Measurements from ENCODE around the gene UCN2.

The UCN2 gene

GRCh38 chr3:48519277-48519643 lies 44.3 kb downstream of the UCN2 start:
- Mint-ChIP-seq H3K4me1 (ENCODE audit: low read depth) (peaks cover 52% of the 10 kb centered on the region), H3K27me3 (ENCODE audit: low read depth) (no peaks in the 10 kb centered on the region), H3K27ac (peak overlapping the region; percentile 52), H3K4me3 (no peak overlapping the region), H3K9me3 (no peaks in the 10 kb centered on the region), H3K36me3 (ENCODE audit: low read depth) (peaks cover 8% of the 10 kb centered on the region)

GRCh38 chr3:48518638-48519276 lies 44.8 kb downstream of the UCN2 start:
- peak overlapping the region; percentile 67 for H3K27ac Mint-ChIP-seq
- H3K9me3 Mint-ChIP-seq = no peaks in the 10 kb centered on the region

GRCh38 chr3:48518069-48518468 lies 45.5 kb downstream of the UCN2 start:
- Mint-ChIP-seq H3K4me3 (no peak overlapping the region), H3K27me3 (ENCODE audit: low read depth) (no peaks in the 10 kb centered on the region), H3K4me1 (ENCODE audit: low read depth) (peaks cover 58% of the 10 kb centered on the region), H3K36me3 (ENCODE audit: low read depth) (peaks cover 6% of the 10 kb centered on the region), H3K9me3 (no peaks in the 10 kb centered on the region), H3K27ac (peak overlapping the region; percentile 67)

More at GRCh38 chr3:48518638-48519276, 44.8 kb downstream of the UCN2 start:
- H3K4me1 Mint-ChIP-seq (ENCODE audit: low read depth) = peaks cover 57% of the 10 kb centered on the region
- H3K36me3 Mint-ChIP-seq (ENCODE audit: low read depth) = peaks cover 8% of the 10 kb centered on the region
- no peaks in the 10 kb centered on the region for H3K27me3 Mint-ChIP-seq (ENCODE audit: low read depth)
- no peak overlapping the region for H3K4me3 Mint-ChIP-seq

- Mint-ChIP-seq H3K4me1 (ENCODE audit: low read depth) (peaks cover 56% of the 10 kb centered on the region), H3K4me3 (peak overlapping the region; percentile 57), H3K36me3 (ENCODE audit: low read depth) (peaks cover 9% of the 10 kb centered on the region), H3K27me3 (ENCODE audit: low read depth) (no peaks in the 10 kb centered on the region), H3K9me3 (no peaks in the 10 kb centered on the region), H3K27ac (no peak overlapping the region)
These were observed 47.0 kb downstream of the UCN2 start for GRCh38 chr3:48516571-48516970.

GRCh38 chr3:48514431-48515227 lies 49.0 kb downstream of the UCN2 start:
- Mint-ChIP-seq H3K4me1 (ENCODE audit: low read depth) (peaks cover 59% of the 10 kb centered on the region), H3K4me3 (peak overlapping the region; percentile 28), H3K9me3 (no peaks in the 10 kb centered on the region), H3K36me3 (ENCODE audit: low read depth) (peaks cover 7% of the 10 kb centered on the region), H3K27me3 (ENCODE audit: low read depth) (peaks cover 6% of the 10 kb centered on the region), H3K27ac (peak overlapping the region; percentile 55)
